ENCODE results near the gene CCDC192. TPM values are rescaled to one million over a fixed set of nuclear protein-coding genes. Genes with fewer than 3 reads are reported as not detected.

CCDC192 gene
- total RNA-seq, 1 donor from 2014 or later: not detected

DNA sequence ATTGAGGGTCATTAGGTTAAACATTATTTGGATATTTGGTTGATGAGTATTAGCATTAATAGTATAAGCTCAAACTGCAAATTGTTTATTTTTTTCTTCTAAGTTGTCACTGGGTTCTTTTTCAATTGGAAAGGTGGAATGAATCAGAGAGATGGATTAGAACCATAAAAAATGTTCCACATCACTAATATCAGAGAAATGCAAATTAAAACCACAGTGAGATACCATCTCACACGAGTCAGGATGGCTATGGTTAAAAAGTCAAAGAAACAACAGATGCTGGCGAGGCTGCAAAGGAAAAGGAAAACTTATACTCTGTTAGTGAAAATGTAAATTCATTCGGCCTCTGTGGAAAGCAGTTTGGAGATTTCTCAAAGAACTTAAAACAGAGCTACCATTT, 122.8 kb downstream of the CCDC192 start:
- Histone ChIP-seq H3K9ac (ENCODE audit: low read length) (no peak overlapping the region), H3K36me3 (ENCODE audit: insufficient read depth, low read length) (no peaks in the 10 kb centered on the region), H3K4me2 (ENCODE audit: low read length) (peak overlapping the region; percentile 55), H2AFZ (ENCODE audit: low read depth, low read length) (no peak overlapping the region), H4K20me1 (ENCODE audit: insufficient read depth, low read length) (no peaks in the 10 kb centered on the region), H3K4me1 (ENCODE audit: insufficient read depth, low read length) (peaks cover 4% of the 10 kb centered on the region), H3K9me3 (ENCODE audit: insufficient read depth, low read depth, low read length) (no peaks in the 10 kb centered on the region), H3K27ac (ENCODE audit: low read depth, low read length) (no peak overlapping the region), H3K27me3 (ENCODE audit: insufficient read depth, low read length) (no peaks in the 10 kb centered on the region), H3K79me2 (ENCODE audit: insufficient read depth, low read length) (no peaks in the 10 kb centered on the region), H3K4me3 (ENCODE audit: insufficient read depth, low read depth, low read length) (no peak overlapping the region)
- TF ChIP-seq EZH2 (IDR thresholded peaks at IDR 0.05; ENCODE audit: insufficient read depth, low read length): no peak
- TF ChIP-seq, protein P1, sequence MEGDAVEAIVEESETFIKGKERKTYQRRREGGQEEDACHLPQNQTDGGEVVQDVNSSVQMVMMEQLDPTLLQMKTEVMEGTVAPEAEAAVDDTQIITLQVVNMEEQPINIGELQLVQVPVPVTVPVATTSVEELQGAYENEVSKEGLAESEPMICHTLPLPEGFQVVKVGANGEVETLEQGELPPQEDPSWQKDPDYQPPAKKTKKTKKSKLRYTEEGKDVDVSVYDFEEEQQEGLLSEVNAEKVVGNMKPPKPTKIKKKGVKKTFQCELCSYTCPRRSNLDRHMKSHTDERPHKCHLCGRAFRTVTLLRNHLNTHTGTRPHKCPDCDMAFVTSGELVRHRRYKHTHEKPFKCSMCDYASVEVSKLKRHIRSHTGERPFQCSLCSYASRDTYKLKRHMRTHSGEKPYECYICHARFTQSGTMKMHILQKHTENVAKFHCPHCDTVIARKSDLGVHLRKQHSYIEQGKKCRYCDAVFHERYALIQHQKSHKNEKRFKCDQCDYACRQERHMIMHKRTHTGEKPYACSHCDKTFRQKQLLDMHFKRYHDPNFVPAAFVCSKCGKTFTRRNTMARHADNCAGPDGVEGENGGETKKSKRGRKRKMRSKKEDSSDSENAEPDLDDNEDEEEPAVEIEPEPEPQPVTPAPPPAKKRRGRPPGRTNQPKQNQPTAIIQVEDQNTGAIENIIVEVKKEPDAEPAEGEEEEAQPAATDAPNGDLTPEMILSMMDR (IDR thresholded peaks at IDR 0.05; ENCODE audit: insufficient read depth, low read depth, low read length): no peak
- H3K9me3 Mint-ChIP-seq (ENCODE audit: unreplicated experiment): no peaks in the 10 kb centered on the region
- DNase-seq (ENCODE audit: low read depth) (peak; percentile 79), FAIRE-seq (peak; percentile 9)
- no peaks in the 10 kb centered on the region for H3K36me3 Mint-ChIP-seq (ENCODE audit: low read depth, unreplicated experiment)
- H3K4me3 Mint-ChIP-seq (ENCODE audit: unreplicated experiment): no peak overlapping the region
- no peaks in the 10 kb centered on the region for H3K27me3 Mint-ChIP-seq (ENCODE audit: low read depth, unreplicated experiment)
- peaks cover 11% of the 10 kb centered on the region for H3K4me1 Mint-ChIP-seq (ENCODE audit: low read depth, unreplicated experiment)
- no peak overlapping the region for H3K27ac Mint-ChIP-seq (ENCODE audit: unreplicated experiment)

DNA sequence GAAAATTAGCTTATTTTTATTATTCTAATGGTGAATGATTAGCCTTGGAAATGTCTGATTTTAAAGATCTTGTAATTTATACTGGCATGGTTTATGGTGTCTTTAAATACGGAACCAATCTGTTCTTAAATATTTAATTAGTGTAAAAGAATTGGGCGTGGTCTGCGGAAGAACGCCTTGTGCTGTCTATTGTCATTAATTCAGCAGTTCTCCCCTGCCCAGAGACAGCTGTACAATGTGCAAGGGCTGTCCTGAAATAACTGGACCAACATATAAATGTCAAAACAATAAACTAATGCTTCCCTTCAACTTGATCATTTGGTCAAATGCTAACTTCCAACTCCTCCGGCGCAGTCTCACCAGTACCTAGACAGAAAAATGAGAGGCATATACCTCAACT, 124.3 kb downstream of the CCDC192 start:
- peaks cover 10% of the 10 kb centered on the region for H3K4me1 Mint-ChIP-seq (ENCODE audit: low read depth, unreplicated experiment)
- H4K20me1 ChIP-seq (ENCODE audit: insufficient read depth, low read length): no peaks in the 10 kb centered on the region
- no peaks in the 10 kb centered on the region for H3K27me3 Mint-ChIP-seq (ENCODE audit: low read depth, unreplicated experiment)
- no peaks in the 10 kb centered on the region for H3K79me2 ChIP-seq (ENCODE audit: insufficient read depth, low read length)
- no peaks in the 10 kb centered on the region for H3K9me3 Mint-ChIP-seq (ENCODE audit: unreplicated experiment)
- TF ChIP-seq EZH2 (IDR thresholded peaks at IDR 0.05; ENCODE audit: insufficient read depth, low read length): no peak
- TF ChIP-seq, protein P1 (IDR thresholded peaks at IDR 0.05; ENCODE audit: insufficient read depth, low read depth, low read length): no peak
- peaks cover 4% of the 10 kb centered on the region for H3K4me1 ChIP-seq (ENCODE audit: insufficient read depth, low read length)
- H3K27ac Mint-ChIP-seq (ENCODE audit: unreplicated experiment): no peak overlapping the region
- DNase-seq (ENCODE audit: low read depth) (no peak), FAIRE-seq (no peak)
- no peak overlapping the region for H3K9ac ChIP-seq (ENCODE audit: low read length)
- H3K4me2 ChIP-seq (ENCODE audit: low read length): no peak overlapping the region
- H3K4me3 Mint-ChIP-seq (ENCODE audit: unreplicated experiment): no peak overlapping the region
- no peak overlapping the region for H2AFZ ChIP-seq (ENCODE audit: low read depth, low read length)
- no peak overlapping the region for H3K4me3 ChIP-seq (ENCODE audit: insufficient read depth, low read depth, low read length)
- no peaks in the 10 kb centered on the region for H3K9me3 ChIP-seq (ENCODE audit: insufficient read depth, low read depth, low read length)
- H3K36me3 Mint-ChIP-seq (ENCODE audit: low read depth, unreplicated experiment): no peaks in the 10 kb centered on the region
- H3K27me3 ChIP-seq (ENCODE audit: insufficient read depth, low read length): no peaks in the 10 kb centered on the region
- no peaks in the 10 kb centered on the region for H3K36me3 ChIP-seq (ENCODE audit: insufficient read depth, low read length)
- H3K27ac ChIP-seq (ENCODE audit: low read depth, low read length): no peak overlapping the region

DNA sequence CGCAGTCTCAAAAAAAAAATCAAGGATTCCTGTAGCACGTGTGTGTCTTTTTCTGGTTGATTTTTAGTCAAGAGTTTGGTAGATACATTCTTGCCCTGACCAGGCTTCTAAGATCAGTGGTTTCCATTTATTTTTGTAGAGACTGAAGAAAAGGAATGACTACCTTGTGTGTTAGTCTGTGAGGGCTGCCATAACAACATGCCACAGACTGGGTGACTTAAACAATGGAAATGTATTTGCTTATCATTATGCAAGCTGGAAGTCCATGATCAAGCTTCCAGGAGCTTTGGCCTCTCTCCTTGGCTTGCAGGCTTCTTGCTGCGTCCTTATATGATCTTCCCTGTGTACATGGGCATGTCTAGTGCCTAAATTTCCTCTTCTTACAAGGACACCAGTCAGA, 127.0 kb downstream of the CCDC192 start:
- Histone ChIP-seq H2AFZ (ENCODE audit: low read depth, low read length) (no peak overlapping the region), H3K9me3 (ENCODE audit: insufficient read depth, low read depth, low read length) (no peaks in the 10 kb centered on the region), H3K4me3 (ENCODE audit: insufficient read depth, low read depth, low read length) (no peak overlapping the region), H3K79me2 (ENCODE audit: insufficient read depth, low read length) (no peaks in the 10 kb centered on the region), H3K4me2 (ENCODE audit: low read length) (no peak overlapping the region), H3K9ac (ENCODE audit: low read length) (no peak overlapping the region), H3K4me1 (ENCODE audit: insufficient read depth, low read length) (peaks cover 4% of the 10 kb centered on the region), H3K27ac (ENCODE audit: low read depth, low read length) (no peak overlapping the region), H3K27me3 (ENCODE audit: insufficient read depth, low read length) (no peaks in the 10 kb centered on the region), H3K36me3 (ENCODE audit: insufficient read depth, low read length) (no peaks in the 10 kb centered on the region), H4K20me1 (ENCODE audit: insufficient read depth, low read length) (no peaks in the 10 kb centered on the region)
- Mint-ChIP-seq H3K27me3 (ENCODE audit: low read depth, unreplicated experiment) (no peaks in the 10 kb centered on the region), H3K4me3 (ENCODE audit: unreplicated experiment) (no peak overlapping the region), H3K27ac (ENCODE audit: unreplicated experiment) (no peak overlapping the region), H3K9me3 (ENCODE audit: unreplicated experiment) (no peaks in the 10 kb centered on the region), H3K36me3 (ENCODE audit: low read depth, unreplicated experiment) (no peaks in the 10 kb centered on the region), H3K4me1 (ENCODE audit: low read depth, unreplicated experiment) (peaks cover 10% of the 10 kb centered on the region)
- FAIRE-seq (no peak), DNase-seq (ENCODE audit: low read depth) (peak; percentile 55)
- TF ChIP-seq, protein P1 (IDR thresholded peaks at IDR 0.05; ENCODE audit: insufficient read depth, low read depth, low read length): no peak
- no peak for TF ChIP-seq EZH2 (IDR thresholded peaks at IDR 0.05; ENCODE audit: insufficient read depth, low read length)

All from astrocyte (in vitro differentiated cells and primary cell).